NOMO-1 treated with DMSO at 0.1 percent for 48 hours (cell line): ENCODE data around the gene SRPK1.

Experiments
- DNase-seq: peaks from one replicate; lab custom pipeline; 2025; ENCODE audit not compliant: unreplicated experiment; lab: John Stamatoyannopoulos, UW

Gene SRPK1

GRCh38 chr6:35786272-35786671, 134.6 kb downstream of the SRPK1 start:
- no peak for DNase-seq

DNA sequence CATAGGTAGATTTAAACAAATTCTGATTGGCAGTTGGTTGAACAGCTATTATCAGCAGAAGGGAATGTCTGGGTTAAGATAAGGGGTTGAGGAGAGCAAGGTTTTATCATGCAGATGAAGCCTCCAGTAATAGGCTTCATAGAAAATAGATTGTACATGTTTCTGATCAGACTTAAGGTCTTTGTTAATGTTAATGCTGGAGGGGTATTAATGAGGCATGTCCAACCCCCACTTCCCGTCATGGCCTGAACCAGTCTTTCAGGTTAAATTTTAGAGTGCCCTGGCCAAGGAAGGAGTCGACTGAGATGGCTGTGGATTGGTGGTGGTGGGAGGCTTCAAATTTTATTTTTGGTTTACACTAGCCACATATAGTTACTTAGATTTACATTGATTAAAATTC, 136.7 kb downstream of the SRPK1 start:
- no peak for DNase-seq
